Adipocyte (in vitro differentiated cells): Measurements from ENCODE around the gene SIGLEC9.
A peak's percentile ranks its signal among the peaks of the same experiment; 100 is the strongest.

Experiments used
- DNase-seq: peaks from one replicate; pipeline ENCODE4 v3.0.0-alpha.2; 2015; ENCODE audit warnings: low read depth
- H3K27me3 ChIP-seq: replicated peaks from 2 replicates; pipeline ENCODE4 v1.7.0; 2013; ENCODE audit warnings: mild to moderate bottlenecking, low read length, moderate library complexity; ENCODE audit not compliant: control insufficient read depth, insufficient read depth
- H3K36me3 ChIP-seq: 2 replicates; pipeline ENCODE4 v1.7.0; 2013; ENCODE audit warnings: low read length, mild to moderate bottlenecking, moderate library complexity; ENCODE audit not compliant: control insufficient read depth, insufficient read depth, severe bottlenecking
- H3K4me1 ChIP-seq: 2 replicates; pipeline ENCODE4 v1.7.0; 2013; ENCODE audit warnings: mild to moderate bottlenecking, low read length, moderate library complexity; ENCODE audit not compliant: control insufficient read depth, insufficient read depth
- H3K4me3 ChIP-seq: 2 replicates; pipeline ENCODE4 v1.7.0; 2013; ENCODE audit warnings: mild to moderate bottlenecking, low read length, moderate library complexity
- H3K9ac ChIP-seq: 2 replicates; pipeline ENCODE4 v1.7.0; 2013; ENCODE audit warnings: mild to moderate bottlenecking, low read length, moderate library complexity
- H3K9me3 ChIP-seq: 2 replicates; pipeline ENCODE4 v1.7.0; 2013; ENCODE audit warnings: mild to moderate bottlenecking, low read length, moderate library complexity; ENCODE audit not compliant: control insufficient read depth

SIGLEC9 gene

DNA sequence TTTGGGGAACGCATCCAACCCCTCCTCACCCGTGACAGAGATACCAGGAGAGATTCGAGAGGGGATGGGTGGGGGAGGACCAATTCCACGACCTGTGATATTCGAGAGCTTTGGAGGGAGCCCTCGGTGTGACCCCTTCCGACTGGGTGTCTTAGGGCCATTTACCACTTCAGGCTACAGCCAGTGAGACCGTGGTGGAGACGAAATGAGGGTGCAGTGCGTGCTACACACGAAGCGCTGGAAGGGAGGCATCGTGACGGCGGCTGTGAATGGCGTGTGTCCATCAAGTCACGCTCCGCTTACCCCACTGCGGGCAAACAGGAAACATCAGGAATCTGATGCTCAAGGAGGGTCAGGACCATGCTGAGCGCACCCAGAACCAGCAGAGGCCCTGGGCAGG, 26.9 kb upstream of the SIGLEC9 start:
- peaks cover 24% of the 10 kb centered on the region for H3K4me1 ChIP-seq
- DNase-seq: no peak

DNA sequence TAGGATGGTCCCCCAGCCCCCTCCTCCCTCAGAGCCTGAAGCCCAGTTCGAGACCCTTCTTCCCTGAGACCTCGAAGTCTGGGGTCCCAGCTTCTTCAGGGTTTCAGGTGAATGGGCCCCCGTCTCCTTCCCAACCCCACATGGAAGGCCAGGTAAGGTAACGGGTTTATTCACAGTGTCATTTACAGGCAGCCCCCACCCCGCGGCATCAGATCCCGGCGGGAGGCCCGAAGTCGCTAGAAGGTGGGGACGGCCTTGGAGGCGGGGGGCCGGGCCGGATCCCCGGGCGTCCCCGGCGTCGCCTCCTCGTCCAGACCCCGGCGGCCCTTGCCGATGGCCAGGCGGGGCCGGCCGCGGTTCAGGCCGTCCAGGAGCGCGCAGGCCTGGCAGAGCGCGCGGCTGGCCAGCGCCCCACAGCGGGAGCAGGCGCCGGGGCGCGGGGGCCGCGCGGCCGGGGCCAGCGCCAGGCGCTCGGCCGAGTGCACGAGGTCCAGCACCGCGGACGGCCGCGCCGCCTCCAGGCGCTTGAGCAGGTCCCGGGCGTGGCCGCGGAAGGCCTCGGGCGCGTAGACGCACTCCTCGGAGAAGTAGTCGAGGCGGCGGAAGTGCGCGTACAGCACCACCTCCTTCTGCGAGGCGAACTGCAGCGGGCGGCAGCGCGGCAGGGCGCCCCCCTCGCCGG, 26.2 kb upstream of the SIGLEC9 start:
- Histone ChIP-seq H3K4me3 (no peak overlapping the region), H3K9me3 (no peaks in the 10 kb centered on the region), H3K9ac (no peak overlapping the region), H3K4me1 (peaks cover 24% of the 10 kb centered on the region), H3K27me3 (no peaks in the 10 kb centered on the region), H3K36me3 (peaks cover 19% of the 10 kb centered on the region)
- no peak for DNase-seq

More for the DNA sequence above, 26.9 kb upstream of the SIGLEC9 start:
- Histone ChIP-seq H3K27me3 (no peaks in the 10 kb centered on the region), H3K36me3 (peaks cover 14% of the 10 kb centered on the region), H3K9me3 (no peaks in the 10 kb centered on the region), H3K4me3 (no peak overlapping the region), H3K9ac (no peak overlapping the region)

DNA sequence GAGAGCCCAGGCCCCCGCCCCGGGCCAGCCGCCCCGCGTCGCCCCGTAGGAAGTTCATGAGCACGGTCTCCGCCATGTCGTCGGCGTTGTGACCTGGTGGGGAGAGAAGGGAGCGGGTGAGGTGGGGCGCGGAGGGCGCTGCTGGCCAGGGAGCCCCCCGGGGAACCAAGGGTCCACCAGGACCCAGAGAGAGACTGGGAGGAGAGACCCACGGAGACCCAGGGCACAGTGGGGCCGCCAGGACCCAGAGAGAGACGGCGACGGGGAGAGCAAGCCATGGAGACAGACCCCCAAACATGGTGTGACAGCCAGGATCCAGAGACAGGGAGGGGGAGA, 25.7 kb upstream of the SIGLEC9 start:
- H3K9me3 ChIP-seq: no peaks in the 10 kb centered on the region
- no peak for DNase-seq
- H3K4me1 ChIP-seq: peaks cover 26% of the 10 kb centered on the region
- no peak overlapping the region for H3K4me3 ChIP-seq
- peaks cover 24% of the 10 kb centered on the region for H3K36me3 ChIP-seq
- H3K27me3 ChIP-seq: no peaks in the 10 kb centered on the region
- no peak overlapping the region for H3K9ac ChIP-seq

DNA sequence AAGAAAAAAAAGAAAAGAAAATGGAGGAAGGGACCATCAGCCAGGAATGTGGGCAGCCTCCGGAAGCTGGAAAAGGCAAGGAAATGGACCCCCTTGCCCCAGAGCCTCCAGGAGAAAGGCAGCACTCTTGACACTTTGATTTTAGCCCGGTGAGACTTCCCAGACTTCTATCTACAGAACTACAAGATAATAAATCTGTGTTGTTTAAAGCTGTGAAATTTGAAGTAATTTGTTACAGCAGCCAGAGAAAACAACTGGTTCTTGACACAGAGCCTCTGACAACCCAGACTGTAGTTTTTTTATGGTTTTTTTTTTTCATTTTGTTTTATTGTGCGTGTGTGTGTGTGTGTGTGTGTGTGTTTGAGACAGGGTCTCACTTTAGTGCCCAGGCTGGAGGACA, 24.1 kb upstream of the SIGLEC9 start:
- no peak for DNase-seq

DNA sequence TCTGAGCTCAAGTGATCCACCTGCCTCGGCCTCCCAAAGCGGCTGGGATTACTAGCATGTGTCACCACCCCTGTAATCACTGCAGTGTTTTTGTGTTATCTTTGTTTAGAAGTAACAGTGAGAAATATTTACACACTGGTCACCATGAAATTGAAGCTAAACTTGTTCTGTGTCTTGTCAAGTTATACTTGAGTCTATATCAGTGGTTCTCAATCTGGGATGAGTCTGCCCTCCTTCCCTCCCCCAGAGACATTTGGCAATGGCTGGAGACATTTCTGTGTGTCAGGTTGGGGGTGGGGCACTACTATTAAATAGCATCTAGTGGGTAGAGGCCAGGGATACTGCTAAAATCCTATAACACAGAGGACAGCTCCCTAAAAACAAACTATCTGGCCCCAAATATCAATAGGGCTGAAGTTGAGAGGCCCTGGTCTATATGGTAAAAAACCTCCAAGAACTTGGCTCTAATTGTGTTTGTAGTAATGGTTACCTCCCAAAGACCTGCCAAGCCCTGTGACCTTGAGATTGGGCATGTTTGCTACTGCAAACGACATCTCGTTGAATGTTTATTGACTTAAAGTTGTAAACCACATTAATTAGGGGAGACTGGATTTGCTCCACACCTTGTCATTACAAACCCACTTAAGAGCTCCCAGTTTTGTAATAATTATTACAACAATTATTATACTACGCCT, 23.4 kb upstream of the SIGLEC9 start:
- Histone ChIP-seq H3K9me3 (no peaks in the 10 kb centered on the region), H3K27me3 (no peaks in the 10 kb centered on the region), H3K9ac (peak overlapping the region; percentile 25), H3K36me3 (peaks cover 24% of the 10 kb centered on the region), H3K4me3 (no peak overlapping the region), H3K4me1 (peaks cover 26% of the 10 kb centered on the region)
- no peak for DNase-seq

More for the DNA sequence above, 24.1 kb upstream of the SIGLEC9 start:
- Histone ChIP-seq H3K9ac (no peak overlapping the region), H3K9me3 (no peaks in the 10 kb centered on the region), H3K36me3 (peaks cover 24% of the 10 kb centered on the region), H3K4me3 (no peak overlapping the region), H3K4me1 (peaks cover 26% of the 10 kb centered on the region), H3K27me3 (no peaks in the 10 kb centered on the region)

DNA sequence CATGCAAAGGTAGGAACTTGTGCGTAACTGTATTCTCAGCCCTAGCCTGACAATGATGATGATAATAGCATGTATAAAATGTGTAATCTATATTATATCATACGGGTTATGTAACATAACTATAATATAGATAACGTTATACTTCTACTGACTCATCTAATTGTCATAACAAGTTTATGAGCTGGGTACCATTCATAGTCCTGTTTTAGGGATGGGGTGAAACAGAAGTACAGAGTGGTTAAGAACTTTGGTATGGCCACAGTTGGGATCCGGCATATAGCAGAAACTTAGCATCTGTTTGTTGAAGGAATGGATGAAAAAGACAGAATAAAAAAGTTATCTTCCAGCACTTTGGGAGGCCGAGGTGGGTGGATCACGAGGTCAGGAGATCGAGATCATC, 21.7 kb upstream of the SIGLEC9 start:
- H3K9me3 ChIP-seq: no peaks in the 10 kb centered on the region
- no peak overlapping the region for H3K9ac ChIP-seq
- DNase-seq: no peak

DNA sequence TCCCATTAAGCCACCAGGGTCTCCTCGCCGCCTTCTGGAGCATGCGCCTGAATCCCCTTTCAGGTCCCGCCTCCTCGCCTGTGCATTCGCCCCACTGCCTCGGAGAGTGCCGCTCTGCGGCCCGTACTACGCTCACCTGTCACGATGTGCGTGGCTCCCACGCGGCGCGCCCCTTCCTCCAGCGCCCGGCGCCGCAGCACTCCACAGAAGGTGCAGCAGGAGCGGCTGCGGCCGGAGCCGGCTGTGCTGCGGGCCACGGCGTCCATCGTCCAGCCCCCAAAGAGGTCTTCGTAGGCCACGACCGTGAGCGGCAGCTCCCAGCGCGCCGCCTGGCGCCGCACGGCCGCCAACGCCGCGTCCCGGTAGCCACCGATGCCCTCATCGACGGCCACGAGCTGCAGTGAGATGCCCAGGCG, 20.8 kb upstream of the SIGLEC9 start:
- DNase-seq: no peak
- H3K36me3 ChIP-seq: peaks cover 16% of the 10 kb centered on the region
- no peak overlapping the region for H3K9ac ChIP-seq
- no peaks in the 10 kb centered on the region for H3K27me3 ChIP-seq
- H3K4me1 ChIP-seq: peaks cover 37% of the 10 kb centered on the region
- H3K4me3 ChIP-seq: no peak overlapping the region
- H3K9me3 ChIP-seq: no peaks in the 10 kb centered on the region

More for the DNA sequence above, 21.7 kb upstream of the SIGLEC9 start:
- H3K36me3 ChIP-seq: peaks cover 20% of the 10 kb centered on the region
- H3K4me1 ChIP-seq: peaks cover 33% of the 10 kb centered on the region
- H3K27me3 ChIP-seq: no peaks in the 10 kb centered on the region
- H3K4me3 ChIP-seq: no peak overlapping the region

DNA sequence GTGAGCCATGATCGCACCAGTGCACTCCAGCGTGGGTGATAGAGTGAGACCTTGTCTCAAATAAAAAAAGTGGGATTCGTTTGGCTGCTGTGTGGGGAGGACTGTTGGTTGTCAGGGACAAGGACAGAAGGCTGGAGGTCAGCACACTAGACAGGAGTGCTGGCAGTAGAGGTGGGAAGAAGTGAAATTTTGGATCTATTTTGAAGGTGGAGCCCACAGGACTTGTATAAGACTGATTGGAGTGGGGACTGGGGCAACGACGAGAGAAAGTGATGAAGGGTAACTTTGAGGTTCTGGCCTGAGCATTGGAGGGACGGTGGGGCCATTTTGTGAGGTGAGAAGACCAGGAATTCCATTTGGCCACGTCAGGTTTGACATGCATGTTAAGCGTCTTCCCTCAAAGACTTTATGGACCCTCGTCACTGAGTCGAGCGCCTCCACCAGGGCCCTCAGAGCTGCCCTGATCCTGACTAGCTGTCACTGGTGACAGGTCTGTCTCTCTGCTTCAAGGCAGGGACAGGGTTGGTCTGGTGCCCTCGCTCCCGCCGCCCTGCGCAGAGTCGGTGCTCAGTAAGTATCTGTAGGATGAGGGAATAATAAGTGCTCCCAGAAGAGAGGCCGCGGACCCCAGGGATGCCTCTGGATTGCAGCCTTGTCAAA, 17.2 kb upstream of the SIGLEC9 start:
- no peaks in the 10 kb centered on the region for H3K9me3 ChIP-seq
- H3K9ac ChIP-seq: peak overlapping the region; percentile 91
- H3K4me1 ChIP-seq: peaks cover 19% of the 10 kb centered on the region
- peaks cover 9% of the 10 kb centered on the region for H3K27me3 ChIP-seq
- H3K36me3 ChIP-seq: peaks cover 13% of the 10 kb centered on the region
- peak overlapping the region; percentile 93 for H3K4me3 ChIP-seq
- DNase-seq: no peak

DNA sequence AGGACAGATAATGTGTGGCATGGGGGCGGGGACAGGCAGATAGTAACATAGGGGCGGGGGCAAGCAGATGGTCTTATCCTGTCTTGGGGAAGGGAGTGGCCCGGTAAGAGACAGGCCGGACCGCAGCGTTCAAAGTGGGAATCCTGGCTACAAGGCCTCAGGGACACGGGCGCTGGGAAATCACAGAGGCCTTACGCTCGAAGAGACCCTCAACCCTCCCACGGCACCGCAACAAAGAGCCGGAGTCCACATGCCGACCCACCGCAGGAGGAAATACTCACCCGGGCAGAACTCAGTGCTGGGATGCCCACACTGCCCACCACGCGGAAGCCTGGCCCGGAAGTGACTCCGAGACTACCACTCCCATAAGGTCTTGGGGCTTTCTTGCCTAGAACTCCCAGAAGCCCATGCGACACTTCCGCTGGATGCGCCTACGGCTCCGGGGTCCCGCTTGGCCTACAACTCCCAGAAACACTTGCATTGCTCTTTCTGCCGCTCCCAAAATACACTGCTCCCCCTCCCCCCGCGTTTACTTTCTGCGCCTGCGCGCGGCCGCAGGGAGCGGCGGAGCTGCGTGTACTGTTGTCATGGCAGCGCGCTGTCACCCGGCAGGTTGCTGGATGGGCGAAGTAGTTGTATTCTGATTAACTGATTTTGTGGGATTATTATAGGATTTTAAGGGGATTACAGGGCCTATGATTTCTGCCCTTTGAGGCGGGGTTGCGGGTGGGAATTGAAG, 16.5 kb upstream of the SIGLEC9 start, which contains the start of gene CTU1:
Gene CTU1, minus strand, starts transcription at position 344 of the 739 bp plus-strand sequence. CDS start 3,840 bp downstream, outside the sequence.
- H3K9ac ChIP-seq: peak within 1 kb of the TSS; percentile 91
- peak; percentile 100 for DNase-seq
- H3K27me3 ChIP-seq: peaks cover 16% of the 10 kb centered on the region
- H3K4me1 ChIP-seq: peaks cover 19% of the 10 kb centered on the region
- peak within 1 kb of the TSS; percentile 93 for H3K4me3 ChIP-seq
- peaks cover 6% of the 10 kb centered on the region for H3K36me3 ChIP-seq
- no peaks in the 10 kb centered on the region for H3K9me3 ChIP-seq

DNA sequence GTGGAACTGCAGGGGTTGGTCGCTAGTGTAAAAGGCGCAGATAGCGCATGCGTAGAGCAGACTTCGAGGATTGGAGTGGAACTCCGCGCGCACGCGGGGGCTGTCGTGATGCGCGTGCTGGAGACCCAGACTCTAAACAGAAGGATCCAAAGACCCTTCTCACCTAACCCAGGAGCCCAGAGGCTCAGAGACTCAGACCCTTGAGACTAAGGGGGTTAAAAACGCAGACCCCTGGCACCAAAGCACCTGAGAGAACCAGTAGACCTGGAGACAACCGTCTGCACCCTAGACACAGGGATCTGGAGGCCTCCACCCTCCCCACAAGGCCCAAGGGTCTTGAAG, 15.9 kb upstream of the SIGLEC9 start:
- peaks cover 21% of the 10 kb centered on the region for H3K27me3 ChIP-seq
- peaks cover 2% of the 10 kb centered on the region for H3K36me3 ChIP-seq
- DNase-seq: no peak
- H3K9me3 ChIP-seq: no peaks in the 10 kb centered on the region
- H3K9ac ChIP-seq: peak overlapping the region; percentile 91
- peaks cover 17% of the 10 kb centered on the region for H3K4me1 ChIP-seq
- H3K4me3 ChIP-seq: peak overlapping the region; percentile 93

DNA sequence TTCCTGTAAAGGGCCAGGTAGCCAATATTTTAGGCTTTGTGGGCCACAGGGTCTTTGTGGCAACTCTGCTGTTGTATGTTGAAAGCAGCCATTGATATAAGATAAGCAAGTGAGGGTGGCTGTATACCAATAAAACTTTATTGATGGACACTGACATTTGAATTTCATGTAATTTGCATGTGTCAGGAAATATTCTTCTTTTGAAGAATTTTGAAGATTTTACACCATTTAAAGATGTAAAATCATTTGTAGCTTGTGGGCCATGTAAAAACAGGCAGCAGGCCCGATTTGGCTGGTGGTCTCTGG, 14.1 kb upstream of the SIGLEC9 start:
- H3K36me3 ChIP-seq: no peaks in the 10 kb centered on the region
- peaks cover 34% of the 10 kb centered on the region for H3K27me3 ChIP-seq
- H3K4me1 ChIP-seq: peaks cover 14% of the 10 kb centered on the region
- DNase-seq: no peak
- no peak overlapping the region for H3K9ac ChIP-seq
- H3K4me3 ChIP-seq: no peak overlapping the region
- H3K9me3 ChIP-seq: no peaks in the 10 kb centered on the region
